Sciatic nerve (tissue), 2 donors: Measurements from ENCODE around the gene DPAGT1. TPM values are rescaled to one million over a fixed set of nuclear protein-coding genes. Genes with fewer than 3 reads are reported as not detected.
"Not testable (repeated sequence)": the region's sequence is repeated elsewhere in the genome, so short reads cannot be mapped to it uniquely, and the experiment has no call there.

ENCODE experiments used
- ATAC-seq: fragments of 200-7000 bp; cut with Tn5 transposase; one replicate; pipeline ENCODE4 v1.9.1; 2020; ENCODE audit warnings: mild to moderate bottlenecking, moderate library complexity
- DNase-seq: peaks from one replicate; pipeline ENCODE4 v3.0.0-alpha.2; 2020; ENCODE audit warnings: low spot score
- intact Hi-C: fragments of 100-400 bp; cut with DNase I; formaldehyde crosslinking; loops from one replicate; pipeline ENCODE4 v1.14.2; 2022
- total RNA-seq: library from RNA; stranded (reverse); fragmentation: NEBNext Ultra II Directional; extraction: Animal tissue kit (Norgen Biotek cat#: 25700); gene quantifications from one replicate; pipeline ENCODE4 v1.2.1, GENCODE V29; 2021
- donor health status: DM: no; HTN: no; CAD: no.
- donor health status: DM: no; HTN: no; CAD: no.

DPAGT1 gene
- total RNA-seq, result 28.9 TPM

DNA sequence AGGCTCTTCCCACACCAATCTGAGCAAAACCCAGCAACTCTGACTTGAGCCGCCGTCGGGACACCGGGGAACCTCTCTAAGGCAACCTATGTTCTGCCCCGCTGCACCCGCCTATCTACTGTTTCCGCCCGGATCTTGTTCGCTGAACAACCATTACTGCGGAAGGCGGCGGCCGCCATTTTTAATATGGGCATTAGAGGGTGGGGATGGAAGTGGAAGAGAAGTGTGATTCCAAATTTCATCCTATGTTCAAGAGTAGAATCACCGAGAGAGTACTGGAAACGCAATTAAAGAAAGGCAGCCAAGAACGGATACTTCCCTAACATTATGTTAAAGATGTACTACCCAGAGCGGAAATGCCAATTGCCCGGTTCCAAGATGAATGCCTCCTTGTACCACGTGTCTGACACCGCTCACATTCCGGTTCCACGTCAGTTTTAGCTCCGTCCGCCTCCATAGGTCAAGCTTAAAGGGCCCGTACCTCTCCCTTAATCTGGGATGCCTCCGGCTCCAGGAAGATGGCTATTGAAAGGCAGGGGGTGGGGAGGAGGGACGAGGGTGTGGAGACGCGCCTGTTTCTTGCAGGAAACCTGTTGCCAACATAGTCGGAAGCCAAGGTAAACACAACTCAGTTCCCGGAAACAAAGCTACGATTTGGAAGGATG lies at the start of gene DPAGT1:
DPAGT1 (minus strand) TSS at position 95 of the 665 bp plus-strand sequence. CDS start 198 bp downstream, outside the sequence.
- DNase-seq (peak; percentile 91), ATAC-seq (peak; percentile 96)
- intact Hi-C loops, result no loop called here

DNA sequence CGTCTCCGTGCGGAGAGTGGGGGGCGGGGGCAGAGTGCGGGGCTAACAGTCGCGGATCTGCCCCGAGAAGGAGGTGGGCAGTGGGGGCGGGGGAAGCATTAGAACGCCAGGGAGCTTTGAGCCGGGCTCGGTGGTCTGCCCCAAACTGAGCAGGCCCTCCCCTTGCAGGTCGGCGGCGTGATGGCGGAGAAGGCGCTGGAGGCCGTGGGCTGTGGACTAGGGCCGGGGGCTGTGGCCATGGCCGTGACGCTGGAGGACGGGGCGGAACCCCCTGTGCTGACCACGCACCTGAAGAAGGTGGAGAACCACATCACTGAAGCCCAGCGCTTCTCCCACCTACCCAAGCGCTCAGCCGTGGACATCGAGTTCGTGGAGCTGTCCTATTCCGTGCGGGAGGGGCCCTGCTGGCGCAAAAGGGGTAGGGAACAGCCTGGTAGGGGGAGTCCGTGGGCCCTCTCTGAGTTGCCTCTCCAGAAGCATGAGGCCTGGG lies 48.2 kb upstream of the DPAGT1 start:
- intact Hi-C loops, result no loop called here
- DNase-seq (no peak), ATAC-seq (no peak)

DNA sequence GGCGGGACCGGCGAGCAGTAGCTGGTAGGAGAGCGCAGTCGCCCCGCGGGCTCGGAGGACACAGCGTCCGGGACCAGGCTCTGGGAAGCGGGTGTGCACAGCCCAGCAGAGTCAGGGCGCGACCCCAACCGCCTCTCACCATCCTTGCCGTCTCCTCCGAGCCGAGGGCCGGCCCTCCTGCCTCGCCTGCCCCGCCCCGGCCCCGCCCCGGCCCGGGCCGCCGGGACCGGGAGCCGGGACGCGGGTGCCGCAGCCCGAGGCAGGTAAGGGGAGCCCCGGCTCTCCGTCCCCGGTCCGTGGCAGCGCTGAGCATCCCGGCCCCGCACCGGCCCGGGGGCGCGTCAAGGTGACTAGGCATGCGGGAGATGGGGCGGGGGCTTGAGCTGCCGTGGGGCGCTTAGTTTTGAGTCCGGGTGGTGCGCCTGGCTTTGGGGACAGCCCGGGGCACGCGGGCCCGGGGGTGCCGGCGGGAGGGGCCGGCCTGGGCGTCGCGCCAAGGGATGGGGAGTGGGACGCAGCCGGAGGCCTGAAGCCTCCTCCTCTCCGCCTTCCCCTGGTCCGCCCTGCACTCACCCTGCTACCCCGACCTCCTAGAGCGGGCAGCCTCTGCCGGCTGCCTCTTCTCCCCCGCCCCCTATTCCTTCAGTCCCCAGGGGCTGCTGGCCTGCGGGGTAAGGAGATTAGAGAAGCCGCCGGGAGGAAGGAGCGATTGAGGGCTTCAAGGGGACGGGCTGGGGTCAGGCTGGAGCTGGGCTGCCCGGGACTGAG lies 47.5 kb upstream of the DPAGT1 start, which contains the start of gene ABCG4:
ABCG4 (plus strand) TSS at position 35 of the 768 bp plus-strand sequence. CDS start 914 bp downstream, outside the sequence.
- DNase-seq (no peak), ATAC-seq (peak; percentile 33)
- intact Hi-C loops, result no loop called here

DNA sequence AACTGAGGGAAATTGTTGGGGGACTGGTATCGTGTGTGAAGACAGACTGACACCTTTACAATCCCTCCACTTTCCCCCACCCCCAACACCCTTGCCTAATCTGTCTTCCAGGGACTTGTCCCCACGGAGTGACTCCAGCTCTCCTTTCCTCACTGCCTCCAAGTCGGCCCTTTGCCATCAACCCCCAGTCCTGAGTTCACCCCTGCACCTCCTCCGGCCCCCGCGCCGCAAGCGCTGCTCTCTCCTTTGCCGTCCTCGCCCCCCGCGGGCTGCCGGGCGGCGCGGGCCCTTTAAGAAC lies 47.0 kb upstream of the DPAGT1 start:
- no peak for ATAC-seq
- intact Hi-C loops, result no loop called here
- DNase-seq, result no peak

DNA sequence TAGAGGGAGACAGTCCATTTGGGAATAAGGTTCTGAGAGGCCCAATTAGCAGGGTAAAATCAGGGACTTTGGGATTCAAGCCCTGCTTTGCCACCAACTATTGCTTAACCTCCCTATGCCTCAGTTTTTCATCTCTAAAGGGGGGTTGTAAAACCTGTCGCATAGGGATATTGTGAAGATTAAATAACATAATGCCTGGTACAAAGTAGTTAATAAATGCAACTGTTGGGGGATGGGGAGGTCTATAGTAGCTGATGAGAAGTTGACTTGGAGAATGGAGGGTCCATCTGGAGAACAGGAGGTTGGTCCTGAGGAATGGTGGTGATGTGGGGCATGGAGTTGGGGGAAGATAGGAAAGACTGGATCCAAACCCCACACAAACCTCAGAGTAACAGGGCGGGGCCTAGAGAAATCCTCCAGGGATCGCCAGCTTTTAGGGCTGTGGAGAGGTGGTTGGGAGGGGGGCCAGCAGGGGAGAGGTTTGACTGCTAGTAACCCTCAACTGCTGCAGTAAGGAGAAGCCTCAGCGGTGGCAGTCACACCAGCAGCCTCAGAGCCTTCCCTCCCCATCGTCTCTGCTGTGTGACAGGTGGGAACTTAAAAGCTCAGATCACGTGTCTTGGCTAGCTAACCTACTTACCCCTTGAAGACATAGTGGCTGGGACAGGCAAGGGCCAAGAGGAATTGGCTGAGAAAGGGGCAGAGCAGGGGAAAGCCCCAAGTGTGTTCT lies 46.1 kb upstream of the DPAGT1 start:
- ATAC-seq (no peak), DNase-seq (no peak)
- intact Hi-C loops, result no loop called here

DNA sequence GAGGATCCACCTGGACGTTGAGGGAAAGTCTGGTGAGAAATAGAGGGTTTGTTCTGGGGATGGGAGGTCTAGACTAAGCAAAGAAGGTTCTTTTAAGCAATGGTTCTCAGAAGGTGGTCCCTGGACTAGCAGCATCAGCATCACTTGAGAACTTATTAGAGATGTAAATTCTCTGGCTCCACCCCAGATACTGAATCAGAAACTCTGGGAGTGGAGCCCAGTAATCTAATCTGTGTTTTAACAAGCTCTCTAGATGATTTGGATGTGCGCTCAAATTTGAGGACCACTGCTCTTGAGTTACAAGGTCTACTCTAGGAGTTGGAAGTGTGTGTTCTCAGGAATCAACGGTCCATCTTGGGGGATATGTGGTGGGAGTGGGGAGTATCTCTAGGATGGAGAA lies 43.9 kb upstream of the DPAGT1 start:
- DNase-seq (no peak), ATAC-seq (no peak)
- intact Hi-C loops, result no loop called here

DNA sequence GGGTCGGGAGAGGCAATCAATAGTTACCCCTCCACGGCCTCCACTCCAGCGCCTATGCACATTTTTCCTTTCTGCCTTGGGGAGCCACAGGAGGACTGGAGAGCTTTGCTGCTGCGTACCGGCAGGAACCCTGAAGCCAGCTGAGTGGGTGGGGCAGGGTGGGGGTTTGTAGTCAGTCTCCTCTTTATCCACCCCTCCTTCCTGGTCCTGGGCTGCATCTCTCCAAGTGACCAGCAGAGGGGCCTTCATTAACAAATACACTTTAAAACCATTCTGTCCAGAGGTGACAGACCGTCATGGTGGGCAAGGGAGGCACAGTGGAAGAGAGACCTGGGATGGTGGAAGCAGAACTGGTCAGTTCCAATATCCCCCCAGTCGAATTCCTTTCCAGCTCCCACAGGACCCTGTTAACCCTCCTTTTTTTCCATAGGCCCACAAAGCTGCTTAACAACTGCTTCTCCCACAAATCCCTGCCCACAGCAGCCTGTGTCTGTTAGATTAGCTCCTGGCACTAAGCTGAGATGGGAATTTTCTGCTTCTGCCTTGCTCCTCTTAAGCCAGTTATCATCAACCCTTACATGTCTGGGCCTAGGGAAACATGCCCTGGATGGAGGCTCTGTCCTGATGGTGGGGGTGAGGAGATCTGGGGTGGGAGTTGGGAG lies 43.3 kb upstream of the DPAGT1 start:
- ATAC-seq (peak; percentile 78), DNase-seq (no peak)
- intact Hi-C loops, result no loop called here

DNA sequence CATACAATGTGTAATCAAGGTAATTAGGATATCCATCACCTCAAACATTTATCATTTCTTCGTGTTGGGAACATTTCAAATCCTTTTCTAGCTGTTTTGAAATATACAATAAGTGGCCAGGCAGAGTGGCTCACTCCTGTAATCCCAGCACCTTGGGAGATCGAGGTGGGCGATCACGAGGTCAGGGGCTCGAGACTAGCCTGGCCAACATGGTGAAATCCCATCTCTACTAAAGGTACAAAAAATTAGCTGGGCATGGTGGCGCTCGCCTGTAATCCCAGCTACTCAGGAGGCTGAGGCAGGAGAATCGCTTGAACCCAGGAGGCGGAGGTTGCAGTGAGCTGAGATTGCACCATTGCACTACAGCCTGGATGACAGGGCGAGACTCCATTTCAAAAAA lies 37.6 kb upstream of the DPAGT1 start:
- DNase-seq, ATAC-seq, intact Hi-C loops: not testable (repeated sequence)

DNA sequence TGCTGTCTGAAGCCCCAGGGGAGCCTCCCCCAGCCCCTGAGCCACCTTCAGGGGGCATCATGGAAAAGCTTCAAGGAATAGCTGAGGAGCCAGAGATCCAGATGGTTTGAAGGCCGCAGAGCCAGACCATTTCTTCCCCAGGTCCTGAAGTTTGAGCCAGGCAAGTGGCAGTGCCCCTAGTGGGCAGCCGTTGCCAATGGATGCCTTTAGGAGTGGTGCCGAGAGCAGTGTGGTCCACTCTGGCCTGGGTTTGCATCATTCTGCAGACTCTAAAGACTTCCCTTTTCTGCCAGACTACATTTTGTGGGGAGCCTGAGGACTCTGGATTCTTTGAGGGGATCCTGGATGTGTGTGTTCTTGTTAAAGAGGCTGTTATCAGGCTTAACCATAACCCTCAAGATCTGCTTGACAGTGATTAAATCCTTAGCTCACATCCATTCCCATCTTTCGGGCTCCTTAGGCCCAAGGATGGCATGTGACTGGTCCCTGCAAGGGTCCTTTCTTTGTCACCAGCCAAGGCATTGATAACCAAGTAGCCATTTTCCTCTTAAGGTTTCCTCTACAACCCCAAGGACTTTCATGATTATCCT lies 32.8 kb upstream of the DPAGT1 start:
- no peak for DNase-seq
- intact Hi-C loops, result no loop called here
- no peak for ATAC-seq

DNA sequence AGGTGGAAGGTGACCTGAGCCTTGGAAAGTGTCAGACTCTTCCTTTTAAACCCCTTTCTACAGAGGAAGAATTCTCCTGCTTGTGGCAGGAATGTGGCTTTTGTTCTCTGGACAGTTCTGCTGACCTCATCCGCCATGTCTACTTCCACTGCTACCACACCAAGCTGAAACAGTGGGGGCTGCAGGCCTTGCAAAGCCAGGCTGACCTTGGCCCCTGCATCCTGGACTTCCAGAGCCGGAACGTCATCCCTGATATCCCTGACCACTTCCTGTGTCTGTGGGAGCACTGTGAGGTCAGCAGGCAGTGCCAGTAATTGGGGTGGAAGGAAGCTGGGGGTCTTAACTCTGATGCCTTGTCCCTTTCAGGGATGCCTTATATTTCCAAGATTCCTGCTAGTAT lies 29.0 kb upstream of the DPAGT1 start:
- intact Hi-C loops, result no loop called here
- ATAC-seq (no peak), DNase-seq (no peak)

DNA sequence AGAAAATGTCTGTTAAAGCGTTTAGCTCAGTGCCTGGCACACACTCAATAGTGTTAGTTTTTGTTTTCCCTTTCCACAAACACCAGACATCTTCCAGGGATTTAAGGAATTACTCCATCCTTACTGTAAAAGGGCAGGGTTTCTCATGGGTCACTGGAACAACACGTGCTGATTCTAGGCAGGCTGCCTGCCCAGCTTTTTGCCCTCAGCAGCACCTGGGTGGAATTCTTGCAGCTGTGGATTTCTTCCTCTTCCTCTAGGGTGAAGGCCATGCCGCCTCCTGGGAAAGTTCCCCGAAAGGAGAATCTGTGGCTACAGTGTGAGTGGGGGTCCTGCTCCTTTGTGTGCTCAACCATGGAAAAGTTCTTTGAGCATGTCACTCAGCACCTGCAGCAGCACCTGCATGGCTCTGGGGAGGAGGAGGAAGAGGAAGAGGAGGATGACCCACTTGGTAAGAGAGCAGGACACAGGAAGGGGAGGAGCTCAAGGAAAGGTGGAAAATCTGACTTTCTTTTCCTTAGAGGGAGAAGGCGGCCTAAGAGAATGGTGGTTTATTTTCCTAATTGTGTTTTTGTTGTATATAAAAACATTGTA lies 25.1 kb upstream of the DPAGT1 start:
- DNase-seq (no peak), ATAC-seq (no peak)
- intact Hi-C loops, result no loop called here

DNA sequence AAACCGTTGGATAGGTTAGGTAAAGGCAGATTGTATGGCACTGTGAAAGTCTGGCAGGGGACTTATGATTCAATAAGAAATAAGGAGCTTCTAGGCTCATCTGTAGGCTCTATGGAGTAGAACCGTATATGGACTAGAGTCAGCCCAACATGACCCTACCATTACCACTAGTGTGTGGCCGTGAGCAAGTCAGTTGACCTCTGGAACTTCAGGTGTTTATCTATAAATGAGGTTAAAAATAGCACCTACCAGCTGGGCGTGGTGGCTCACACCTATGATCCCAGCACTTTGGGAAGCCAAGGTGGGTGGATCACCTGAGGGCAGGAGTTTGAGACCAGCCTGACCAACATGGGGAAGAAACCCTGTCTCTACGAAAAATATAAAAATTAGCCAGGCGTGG lies 24.2 kb upstream of the DPAGT1 start:
- intact Hi-C loops, result no loop called here
- ATAC-seq (no peak), DNase-seq (no peak)

DNA sequence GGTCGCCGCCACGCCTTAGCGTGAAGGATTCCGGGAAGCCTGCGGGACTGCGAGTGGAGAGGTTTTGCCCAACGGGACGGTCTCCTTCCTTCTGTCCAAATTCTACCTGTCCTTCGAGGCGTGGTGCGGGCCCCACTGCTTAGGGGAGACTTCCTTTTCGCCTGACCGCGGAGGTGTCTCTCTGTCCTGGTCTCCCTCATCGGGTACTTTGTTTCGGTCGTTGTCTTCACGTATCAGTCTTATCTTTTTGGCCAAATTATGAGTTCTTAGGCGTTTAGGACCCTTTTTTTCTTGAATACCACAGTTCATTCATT lies 20.1 kb upstream of the DPAGT1 start:
- DNase-seq, result no peak
- intact Hi-C loops, result no loop called here
- ATAC-seq, result no peak

DNA sequence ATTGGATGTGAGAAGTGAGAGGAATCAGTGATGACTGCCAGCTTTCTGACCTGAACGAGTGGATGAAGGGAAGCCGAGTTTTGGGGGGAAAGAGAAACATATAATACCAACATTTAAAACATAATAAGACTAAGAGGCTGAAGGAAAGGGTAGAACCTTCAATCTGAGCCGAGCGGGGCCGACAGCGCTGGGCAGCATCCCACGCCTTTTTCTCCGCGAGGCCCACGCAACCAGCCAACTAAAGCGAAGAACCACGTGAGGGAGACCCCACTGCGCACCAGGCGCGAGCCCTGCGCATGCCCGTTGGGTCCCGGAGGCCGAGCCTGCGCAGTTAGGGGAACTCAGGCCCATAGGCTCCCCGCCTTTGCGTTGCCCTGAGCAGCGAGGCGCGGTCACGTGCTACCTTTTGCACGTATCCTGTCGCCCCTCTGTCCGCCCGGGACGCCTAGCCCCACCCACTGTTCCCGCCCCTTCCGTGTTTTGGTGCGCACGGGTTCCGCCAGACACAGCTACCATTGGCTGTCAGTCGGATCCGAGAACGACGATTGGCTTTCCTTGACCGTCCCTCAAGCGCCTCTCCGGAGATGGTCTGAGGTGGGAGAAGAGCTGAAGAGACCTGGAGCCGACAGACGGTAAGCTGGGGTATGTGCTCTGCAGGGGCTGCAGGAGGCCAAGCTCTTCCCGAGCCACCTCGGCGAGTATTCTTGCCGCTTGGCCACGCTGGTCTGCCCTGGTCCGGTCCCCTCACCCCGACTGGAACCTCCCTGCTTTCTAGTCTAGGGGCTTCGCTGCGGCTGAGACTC lies 19.6 kb upstream of the DPAGT1 start, which contains the start of gene HINFP:
HINFP (plus strand) TSS at position 573 of the 803 bp plus-strand sequence. CDS start 5,365 bp downstream, outside the sequence.
- DNase-seq, result peak; percentile 100
- peak; percentile 100 for ATAC-seq
- intact Hi-C loops, result no loop called here

DNA sequence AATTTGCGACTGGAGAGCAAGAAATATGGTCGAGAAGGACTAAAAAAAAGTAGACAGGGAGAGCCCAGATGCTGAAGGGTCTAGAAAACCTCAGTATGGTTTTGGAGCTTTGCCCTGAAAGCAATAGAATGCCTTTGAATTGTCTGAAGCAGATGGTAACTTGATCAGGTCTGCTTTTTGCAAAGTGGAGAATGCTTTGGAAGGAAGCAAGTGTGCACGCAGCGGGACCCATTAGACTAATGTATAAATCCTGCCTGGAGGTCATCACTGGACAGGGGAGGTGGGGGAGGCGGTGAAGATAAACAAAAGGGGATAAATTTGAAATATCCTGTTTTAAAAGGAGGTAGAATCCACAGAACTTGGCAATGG lies 19.0 kb upstream of the DPAGT1 start:
- intact Hi-C loops, result no loop called here
- ATAC-seq (no peak), DNase-seq (no peak)

DNA sequence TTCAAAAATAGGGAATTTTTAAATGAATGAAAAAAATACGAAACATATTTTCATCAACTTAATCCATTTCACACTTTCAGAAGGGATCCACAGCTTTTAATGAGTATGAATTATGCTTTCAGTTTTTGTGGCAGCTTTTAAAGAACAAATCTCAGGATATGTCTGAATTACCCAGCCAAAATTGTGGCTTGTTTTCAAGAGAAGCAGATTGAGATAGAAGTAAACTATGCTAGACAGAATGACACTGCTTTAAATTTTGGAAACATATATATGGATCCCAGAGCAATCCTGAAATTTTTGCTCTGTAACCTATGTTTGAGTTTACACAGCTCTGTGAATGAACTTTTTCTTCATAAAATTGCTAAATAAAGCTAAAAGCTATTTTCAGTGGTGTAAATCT lies 17.3 kb upstream of the DPAGT1 start:
- intact Hi-C loops, result no loop called here
- DNase-seq (no peak), ATAC-seq (no peak)

DNA sequence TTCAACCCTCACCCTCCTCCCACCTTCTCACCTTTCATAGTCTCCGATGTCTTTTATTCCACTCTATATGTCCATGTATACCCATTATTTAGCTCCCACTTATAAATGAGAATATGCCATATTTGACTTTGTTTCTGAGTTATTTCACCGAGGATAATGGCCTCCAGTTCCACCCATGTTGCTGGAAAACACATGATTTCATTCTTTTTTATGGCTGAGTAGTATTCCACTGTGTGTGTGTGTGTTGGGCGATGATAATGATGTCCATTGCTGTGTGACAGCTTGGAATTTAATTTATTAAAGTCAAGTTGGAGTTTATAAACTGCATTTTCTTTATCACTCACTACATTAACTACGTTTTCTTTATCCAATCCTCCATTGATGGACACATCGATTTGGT lies 16.6 kb upstream of the DPAGT1 start:
- no peak for ATAC-seq
- intact Hi-C loops, result no loop called here

More for the DNA sequence above, 16.6 kb upstream of the DPAGT1 start:
- no peak for DNase-seq
